Mucosa of descending colon (tissue), 3 donors: ENCODE measurements around the gene DZIP3. TPM values are rescaled to one million over a fixed set of nuclear protein-coding genes. Genes with fewer than 3 reads are reported as not detected.
A peak's percentile ranks its signal among the peaks of the same experiment; 100 is the strongest.
"Not testable (repeated sequence)": the region's sequence is repeated elsewhere in the genome, so short reads cannot be mapped to it uniquely, and the experiment has no call there.

Source experiments
- ATAC-seq: fragments of 200-7000 bp; cut with Tn5 transposase; one replicate; pipeline ENCODE4 v1.9.1; 2020; ENCODE audit warnings: mild to moderate bottlenecking, moderate library complexity
- DNase-seq, 3 donors: peaks; one replicate each; pipeline ENCODE4 v3.0.0-alpha.2; 2020
- H3K36me3 ChIP-seq: fragments of 200-600 bp; one replicate; pipeline ENCODE4 v1.8.0; 2021; ENCODE audit warnings: low read depth, mild to moderate bottlenecking
- H3K4me1 ChIP-seq: fragments of 200-600 bp; one replicate; pipeline ENCODE4 v1.8.0; 2021; ENCODE audit warnings: low read depth, mild to moderate bottlenecking
- H3K4me3 ChIP-seq: fragments of 200-600 bp; one replicate; pipeline ENCODE4 v1.8.0; 2021; ENCODE audit warnings: mild to moderate bottlenecking
- H3K9me3 ChIP-seq: fragments of 200-600 bp; one replicate; pipeline ENCODE4 v1.8.0; 2021; ENCODE audit warnings: mild to moderate bottlenecking
- intact Hi-C, 2 donors: fragments of 100-400 bp; cut with DNase I in 1 of 2; cut with micrococcal nuclease in 1 of 2; formaldehyde crosslinking; loops; one replicate each; pipeline versions ENCODE4 v1.11.0 to v1.11.1; 2022; cut with DNase I, micrococcal nuclease
- total RNA-seq, 3 donors: library from RNA; stranded (reverse); fragmentation: NEBNext Ultra II Directional in 2 of 3; extraction: Animal tissue kit (Norgen Biotek cat#: 25700) in 2 of 3; gene quantifications; one replicate each; pipeline versions ENCODE4 v1.2.1 to v1.2.4, GENCODE V29; 2021 to 2023
- TF ChIP-seq, protein P1 (sequence below): fragments of 200-600 bp; IDR thresholded peaks from one replicate; pipeline ENCODE4 v1.8.0; 2022; ENCODE audit warnings: antibody characterized with exemption, mild to moderate bottlenecking
- donor health status: DM: no; HTN: no; CAD: no; lungs with moderate emphysema.
- donor health status: DM: no; HTN: no; CAD: no.
- donor health status: DM: no; HTN: yes; CAD: no.

DZIP3 gene
- total RNA-seq, 3 donors from 2014 or later: 7.8 to 11.7 (median 8.2) TPM

DNA sequence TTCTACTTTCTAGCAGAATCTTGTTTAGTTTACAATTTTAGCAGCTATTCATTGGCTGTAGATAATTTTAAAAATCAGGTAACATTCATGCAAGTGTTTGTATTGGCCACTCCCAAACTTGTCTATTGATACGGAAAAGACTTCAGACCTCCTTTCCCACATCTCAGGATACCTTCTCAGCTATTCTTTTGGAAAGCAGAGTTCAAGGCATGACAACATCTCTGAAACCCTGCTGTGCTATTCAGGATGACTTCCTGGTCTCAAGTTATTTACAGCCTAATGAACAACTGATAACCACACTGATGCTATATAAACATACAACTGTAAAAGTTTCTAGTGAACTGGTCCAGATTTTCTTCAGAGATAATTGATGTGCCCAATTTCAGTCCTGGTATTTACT, 55.8 kb downstream of the DZIP3 start:
- no peaks in the 10 kb centered on the region for H3K9me3 ChIP-seq
- no peak for ATAC-seq
- no peak overlapping the region for H3K4me3 ChIP-seq
- intact Hi-C loops: no loop called here
- no peaks in the 10 kb centered on the region for H3K36me3 ChIP-seq
- no peak for DNase-seq
- TF ChIP-seq, protein P1, sequence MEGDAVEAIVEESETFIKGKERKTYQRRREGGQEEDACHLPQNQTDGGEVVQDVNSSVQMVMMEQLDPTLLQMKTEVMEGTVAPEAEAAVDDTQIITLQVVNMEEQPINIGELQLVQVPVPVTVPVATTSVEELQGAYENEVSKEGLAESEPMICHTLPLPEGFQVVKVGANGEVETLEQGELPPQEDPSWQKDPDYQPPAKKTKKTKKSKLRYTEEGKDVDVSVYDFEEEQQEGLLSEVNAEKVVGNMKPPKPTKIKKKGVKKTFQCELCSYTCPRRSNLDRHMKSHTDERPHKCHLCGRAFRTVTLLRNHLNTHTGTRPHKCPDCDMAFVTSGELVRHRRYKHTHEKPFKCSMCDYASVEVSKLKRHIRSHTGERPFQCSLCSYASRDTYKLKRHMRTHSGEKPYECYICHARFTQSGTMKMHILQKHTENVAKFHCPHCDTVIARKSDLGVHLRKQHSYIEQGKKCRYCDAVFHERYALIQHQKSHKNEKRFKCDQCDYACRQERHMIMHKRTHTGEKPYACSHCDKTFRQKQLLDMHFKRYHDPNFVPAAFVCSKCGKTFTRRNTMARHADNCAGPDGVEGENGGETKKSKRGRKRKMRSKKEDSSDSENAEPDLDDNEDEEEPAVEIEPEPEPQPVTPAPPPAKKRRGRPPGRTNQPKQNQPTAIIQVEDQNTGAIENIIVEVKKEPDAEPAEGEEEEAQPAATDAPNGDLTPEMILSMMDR: no peak
- no peaks in the 10 kb centered on the region for H3K4me1 ChIP-seq

DNA sequence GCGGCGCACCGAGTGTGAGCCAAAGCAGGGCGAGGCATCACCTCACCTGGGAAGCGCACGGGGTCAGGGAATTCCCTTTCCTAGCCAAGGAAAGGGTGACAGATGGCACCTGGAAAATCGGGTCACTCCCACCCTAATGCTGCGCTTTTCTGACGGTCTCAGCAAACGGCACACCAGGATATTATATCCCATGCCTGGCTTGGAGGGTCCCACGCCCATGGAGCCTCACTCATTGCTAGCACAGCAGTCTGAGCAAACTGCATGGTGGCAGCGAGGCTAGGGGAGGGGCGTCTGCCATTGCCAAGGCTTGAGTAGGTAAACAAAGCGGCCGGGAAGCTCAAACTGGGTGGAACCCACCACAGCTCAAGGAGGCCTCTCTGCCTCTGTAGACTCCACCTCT, 66.1 kb downstream of the DZIP3 start:
- DNase-seq, H3K4me1 ChIP-seq, H3K9me3 ChIP-seq, H3K4me3 ChIP-seq, ATAC-seq, intact Hi-C loops, H3K36me3 ChIP-seq: not testable (repeated sequence)

DNA sequence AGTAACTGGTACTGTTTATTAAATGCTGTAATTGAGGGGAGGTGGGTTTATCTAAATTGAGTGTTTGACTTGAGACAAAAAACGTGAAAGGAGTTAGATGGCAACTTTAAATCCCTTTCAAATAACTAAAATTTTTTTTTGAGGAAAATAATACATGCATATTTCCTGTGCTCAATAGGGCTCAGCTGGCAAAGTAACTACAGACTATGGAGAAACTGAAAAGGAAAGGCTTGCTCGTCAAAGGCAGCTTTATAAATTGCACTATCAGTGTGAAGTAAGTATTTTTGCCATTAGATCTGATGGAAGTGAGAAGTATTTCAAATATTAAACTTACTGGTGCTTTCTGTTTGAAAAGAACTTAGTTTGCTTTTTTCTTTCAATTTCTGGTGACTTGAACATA, 72.2 kb downstream of the DZIP3 start:
- Histone ChIP-seq H3K4me1 (no peaks in the 10 kb centered on the region), H3K4me3 (no peak overlapping the region), H3K9me3 (no peaks in the 10 kb centered on the region), H3K36me3 (no peaks in the 10 kb centered on the region)
- ATAC-seq (no peak), DNase-seq (no peak)
- TF ChIP-seq, protein P1: no peak
- intact Hi-C loops: loop anchor here (5.0 to 10.0 kb wide), 2 partner anchors 253 to 256 kb away; no protein-coding TSS in a partner anchor

DNA sequence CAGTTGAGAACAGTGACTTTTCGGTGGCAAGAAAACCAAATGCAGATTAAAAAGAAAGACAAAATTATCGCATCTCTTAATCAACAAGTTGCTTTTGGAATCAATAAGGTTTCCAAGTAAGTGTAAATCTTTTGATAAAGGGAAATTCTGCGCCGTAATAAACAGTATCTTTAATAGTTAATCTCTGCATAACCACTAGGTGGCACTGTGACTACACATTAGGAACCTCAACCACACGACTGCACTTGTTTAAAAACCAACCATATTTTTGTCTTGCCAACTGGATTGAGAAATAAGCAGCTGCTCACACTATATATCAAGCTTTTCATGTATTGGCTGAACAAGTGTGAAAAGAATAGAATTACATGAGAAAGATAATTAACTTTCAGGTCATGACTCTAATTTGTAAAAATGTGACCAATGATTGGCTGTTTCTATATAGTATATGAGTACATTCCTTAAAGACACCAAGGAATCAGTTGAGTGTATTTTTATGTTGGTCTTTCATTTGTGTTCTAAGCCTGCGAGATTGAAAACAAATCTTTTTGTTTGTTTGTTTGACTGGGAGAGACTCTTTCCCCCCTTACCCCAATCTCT, 72.7 kb downstream of the DZIP3 start:
- no peaks in the 10 kb centered on the region for H3K4me1 ChIP-seq
- H3K4me3 ChIP-seq: no peak overlapping the region
- intact Hi-C loops: loop anchor here (5.0 to 10.0 kb wide), 2 partner anchors 253 to 255 kb away; no protein-coding TSS in a partner anchor
- ATAC-seq (peak; percentile 82), DNase-seq (peak in 1 of 3 donors; percentile 37)
- H3K36me3 ChIP-seq: no peaks in the 10 kb centered on the region
- no peaks in the 10 kb centered on the region for H3K9me3 ChIP-seq
- TF ChIP-seq, protein P1: peak; percentile 37

DNA sequence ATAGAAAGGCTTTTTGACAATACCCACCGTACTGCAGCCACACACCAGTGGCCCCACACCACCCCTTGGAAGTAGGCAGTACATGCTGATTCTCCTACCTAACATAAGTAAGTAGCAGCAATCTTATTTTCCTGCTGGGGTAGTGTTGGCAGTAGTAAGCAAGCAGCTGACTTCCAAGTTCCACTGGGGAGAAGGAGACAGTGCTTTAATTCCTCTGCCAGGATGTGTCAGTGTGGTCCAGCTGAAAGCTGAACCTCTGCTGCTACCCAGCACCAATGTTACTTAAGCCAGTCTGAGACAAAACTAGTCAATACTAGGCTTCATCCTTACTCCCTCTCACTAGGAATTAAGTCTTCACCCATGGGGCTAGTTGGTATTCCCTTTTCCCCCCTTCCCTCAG, 74.7 kb downstream of the DZIP3 start:
- no peaks in the 10 kb centered on the region for H3K9me3 ChIP-seq
- DNase-seq: no peak
- TF ChIP-seq, protein P1: no peak
- H3K4me3 ChIP-seq: no peak overlapping the region
- no peaks in the 10 kb centered on the region for H3K36me3 ChIP-seq
- intact Hi-C loops: loop anchor here (5.0 to 10.0 kb wide), 2 partner anchors 251 to 253 kb away; no protein-coding TSS in a partner anchor
- no peaks in the 10 kb centered on the region for H3K4me1 ChIP-seq
- no peak for ATAC-seq

DNA sequence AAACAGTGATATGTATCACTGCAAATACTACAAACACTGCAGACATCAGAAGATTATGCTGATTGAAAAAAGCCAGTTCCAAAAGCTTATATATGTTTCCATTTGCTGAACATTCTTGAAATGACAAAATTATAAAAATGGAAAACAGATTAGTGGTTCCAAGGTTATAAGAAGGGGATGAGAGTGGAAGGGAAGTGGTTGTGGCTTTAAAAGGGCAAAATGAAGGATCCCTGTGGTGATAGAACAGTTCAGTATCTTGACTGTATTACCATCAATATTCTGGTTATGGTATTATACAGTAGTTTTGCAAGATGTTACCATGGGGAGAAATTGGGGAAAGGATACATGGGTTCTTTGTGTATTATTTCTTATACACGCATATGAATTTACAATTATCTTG, 77.8 kb downstream of the DZIP3 start:
- Histone ChIP-seq H3K4me3 (no peak overlapping the region), H3K4me1 (no peaks in the 10 kb centered on the region), H3K36me3 (no peaks in the 10 kb centered on the region), H3K9me3 (no peaks in the 10 kb centered on the region)
- intact Hi-C loops: loop anchor here in 1 of 2 donors (10.0 kb wide), 1 partner anchor 247 kb away; no protein-coding TSS in a partner anchor
- no peak for DNase-seq
- TF ChIP-seq, protein P1: no peak
- no peak for ATAC-seq
